ENCODE results near the gene KCNIP4. TPM values are rescaled to one million over a fixed set of nuclear protein-coding genes. Genes with fewer than 3 reads are reported as not detected.

The KCNIP4 gene
- total and polyA plus RNA-seq, 4 donors, result 12.5 to 74.2 (median 54.5) TPM

DNA sequence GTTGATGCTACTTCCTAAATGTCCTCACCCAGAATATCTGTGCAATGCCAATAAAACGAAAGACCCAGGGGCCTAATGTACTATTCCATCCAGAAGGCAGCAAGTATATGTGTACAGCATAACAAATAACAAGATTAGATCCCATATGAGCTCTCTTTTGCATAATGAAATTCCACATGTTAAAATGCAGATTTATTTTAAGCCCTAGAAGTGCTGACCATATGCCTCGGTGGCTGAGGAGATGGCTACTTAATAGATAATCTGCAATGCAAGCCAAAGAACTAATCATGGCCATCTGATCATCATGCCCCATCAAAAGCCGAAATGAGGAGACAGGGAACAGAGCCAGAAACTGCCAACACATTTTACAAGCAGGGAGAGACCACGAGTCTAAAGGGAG, 293.5 kb downstream of the KCNIP4 start:
- DNase-seq (ENCODE audit: low read depth in 4 of 6, low spot score in 6 of 6), result peak in 4 of 6 donors; percentile 4 to 83 (median 36)
- WGBS (ENCODE audit: insufficient coverage), result 25% methylated on average over 1 of the region's 4 CpGs

DNA sequence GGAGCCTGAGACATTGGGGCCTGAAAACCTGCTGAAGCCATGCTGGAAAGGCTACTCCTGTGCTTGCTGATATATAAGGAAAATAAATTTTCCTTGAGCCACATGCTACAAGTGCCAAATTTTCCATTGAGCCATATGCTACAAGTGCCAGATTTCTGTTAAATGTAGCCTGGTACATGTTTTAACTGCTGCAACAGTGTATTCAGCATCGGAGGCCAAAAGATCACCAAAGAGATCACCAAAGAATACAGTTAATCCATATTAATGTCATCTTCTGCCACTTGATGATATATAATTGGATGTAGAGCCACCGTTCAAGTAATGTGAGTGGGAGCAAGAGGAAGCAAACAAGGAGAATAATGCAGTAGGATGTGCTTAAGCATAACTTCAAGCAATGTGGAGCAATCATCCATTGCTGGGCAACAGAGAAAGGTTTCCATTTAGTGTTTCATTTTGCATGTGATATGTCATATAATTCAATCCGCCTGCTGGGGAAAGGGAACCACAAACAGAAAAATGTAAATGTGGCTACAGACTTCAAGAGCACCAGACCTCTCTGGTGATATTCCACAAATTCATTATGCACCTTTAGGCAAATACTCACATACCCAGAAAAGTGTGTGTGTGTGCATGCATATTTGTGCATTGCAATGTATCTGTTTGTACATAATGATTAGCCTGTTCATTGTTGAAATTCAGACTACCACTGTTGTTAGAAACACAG, 295.9 kb downstream of the KCNIP4 start:
- H3K36me3 ChIP-seq (ENCODE audit: control insufficient read depth, insufficient read depth, low read length), result no peaks in the 10 kb centered on the region
- no peaks in the 10 kb centered on the region for H3K4me1 ChIP-seq (ENCODE audit: control insufficient read depth, insufficient read depth, low read length)
- no peak for DNase-seq (ENCODE audit: low read depth in 4 of 6, low spot score in 6 of 6)
- H3K27ac ChIP-seq (ENCODE audit: low read depth, low read length), result no peak overlapping the region
- H3K4me3 ChIP-seq (ENCODE audit: low read depth, low read length), result no peak overlapping the region
- no CpG with 5 or more reads among the region's 3 CpGs for WGBS (ENCODE audit: insufficient coverage)
- no peaks in the 10 kb centered on the region for H3K9me3 ChIP-seq (ENCODE audit: control insufficient read depth, insufficient read depth, low read length)
- H3K27me3 ChIP-seq (ENCODE audit: control insufficient read depth, insufficient read depth, low read length), result no peaks in the 10 kb centered on the region

More for the DNA sequence above, 293.5 kb downstream of the KCNIP4 start:
- H3K27ac ChIP-seq (ENCODE audit: low read depth, low read length), result no peak overlapping the region
- no peaks in the 10 kb centered on the region for H3K27me3 ChIP-seq (ENCODE audit: control insufficient read depth, insufficient read depth, low read length)
- no peaks in the 10 kb centered on the region for H3K36me3 ChIP-seq (ENCODE audit: control insufficient read depth, insufficient read depth, low read length)
- no peaks in the 10 kb centered on the region for H3K4me1 ChIP-seq (ENCODE audit: control insufficient read depth, insufficient read depth, low read length)
- H3K9me3 ChIP-seq (ENCODE audit: control insufficient read depth, insufficient read depth, low read length), result no peaks in the 10 kb centered on the region
- H3K4me3 ChIP-seq (ENCODE audit: low read depth, low read length), result no peak overlapping the region

GRCh38 chr4:21649391-21650090, 299.0 kb downstream of the KCNIP4 start:
- Histone ChIP-seq H3K36me3 (ENCODE audit: control insufficient read depth, insufficient read depth, low read length) (no peaks in the 10 kb centered on the region), H3K4me1 (ENCODE audit: control insufficient read depth, insufficient read depth, low read length) (no peaks in the 10 kb centered on the region)

DNA sequence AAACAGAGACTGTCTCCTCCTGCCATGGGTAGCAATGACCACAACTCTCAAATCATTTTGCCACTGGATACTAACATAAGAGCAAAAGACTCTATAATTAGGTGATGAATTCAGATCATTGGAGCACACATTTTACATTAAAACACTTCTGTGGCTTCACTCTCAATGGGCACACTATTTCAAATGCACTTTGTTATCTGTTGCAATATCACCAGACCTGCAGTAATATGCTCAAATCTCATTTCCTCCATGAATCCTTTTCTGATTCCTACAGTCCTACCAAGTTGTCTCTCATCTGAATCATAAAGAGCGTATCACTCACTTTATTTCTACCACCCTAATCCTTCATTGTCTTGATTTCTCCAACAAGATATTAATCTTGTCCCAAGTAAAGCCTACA, 302.8 kb downstream of the KCNIP4 start:
- no peaks in the 10 kb centered on the region for H3K27me3 ChIP-seq (ENCODE audit: control insufficient read depth, insufficient read depth, low read length)
- H3K36me3 ChIP-seq (ENCODE audit: control insufficient read depth, insufficient read depth, low read length), result no peaks in the 10 kb centered on the region
- 100% methylated on average over 1 of the region's 1 CpG for WGBS (ENCODE audit: insufficient coverage)
- no peak overlapping the region for H3K4me3 ChIP-seq (ENCODE audit: low read depth, low read length)
- H3K9me3 ChIP-seq (ENCODE audit: control insufficient read depth, insufficient read depth, low read length), result no peaks in the 10 kb centered on the region
- DNase-seq (ENCODE audit: low read depth in 4 of 6, low spot score in 6 of 6), result no peak
- H3K27ac ChIP-seq (ENCODE audit: low read depth, low read length), result no peak overlapping the region
- no peaks in the 10 kb centered on the region for H3K4me1 ChIP-seq (ENCODE audit: control insufficient read depth, insufficient read depth, low read length)

More at GRCh38 chr4:21649391-21650090, 299.0 kb downstream of the KCNIP4 start:
- DNase-seq (ENCODE audit: low read depth in 4 of 6, low spot score in 6 of 6), result peak in 3 of 6 donors; percentile 17 to 64 (median 32)
- WGBS (ENCODE audit: insufficient coverage), result no CpG with 5 or more reads among the region's 2 CpGs
- Histone ChIP-seq H3K9me3 (ENCODE audit: control insufficient read depth, insufficient read depth, low read length) (no peaks in the 10 kb centered on the region), H3K27me3 (ENCODE audit: control insufficient read depth, insufficient read depth, low read length) (no peaks in the 10 kb centered on the region), H3K27ac (ENCODE audit: low read depth, low read length) (no peak overlapping the region), H3K4me3 (ENCODE audit: low read depth, low read length) (no peak overlapping the region)

DNA sequence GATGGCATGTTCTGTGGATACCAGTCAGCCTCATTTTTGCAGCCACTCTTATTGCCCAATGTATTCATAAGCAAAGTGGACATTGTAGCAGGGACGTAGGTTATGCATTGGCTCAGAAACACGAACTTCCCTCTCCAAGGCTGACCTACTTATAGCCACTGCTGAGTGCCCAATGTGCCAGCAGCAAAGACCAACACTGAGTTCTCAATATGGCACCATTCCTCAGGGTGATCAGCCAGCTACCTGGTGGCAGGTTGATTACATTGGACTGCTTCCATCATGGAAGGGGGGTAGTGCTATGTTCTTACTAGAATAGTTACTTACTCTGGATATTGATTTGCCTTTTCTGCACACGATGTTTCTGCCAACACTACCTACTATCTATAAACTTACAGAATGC, 306.9 kb downstream of the KCNIP4 start:
- 83% methylated on average over 2 of the region's 3 CpGs for WGBS (ENCODE audit: insufficient coverage)
- H3K27me3 ChIP-seq (ENCODE audit: control insufficient read depth, insufficient read depth, low read length), result no peaks in the 10 kb centered on the region
- no peaks in the 10 kb centered on the region for H3K4me1 ChIP-seq (ENCODE audit: control insufficient read depth, insufficient read depth, low read length)
- no peak overlapping the region for H3K4me3 ChIP-seq (ENCODE audit: low read depth, low read length)
- no peak overlapping the region for H3K27ac ChIP-seq (ENCODE audit: low read depth, low read length)
- no peaks in the 10 kb centered on the region for H3K36me3 ChIP-seq (ENCODE audit: control insufficient read depth, insufficient read depth, low read length)
- DNase-seq (ENCODE audit: low read depth in 4 of 6, low spot score in 6 of 6), result no peak
- H3K9me3 ChIP-seq (ENCODE audit: control insufficient read depth, insufficient read depth, low read length), result no peaks in the 10 kb centered on the region

- Histone ChIP-seq H3K36me3 (ENCODE audit: control insufficient read depth, insufficient read depth, low read length) (no peaks in the 10 kb centered on the region), H3K27ac (ENCODE audit: low read depth, low read length) (no peak overlapping the region), H3K27me3 (ENCODE audit: control insufficient read depth, insufficient read depth, low read length) (no peaks in the 10 kb centered on the region), H3K4me1 (ENCODE audit: control insufficient read depth, insufficient read depth, low read length) (no peaks in the 10 kb centered on the region), H3K4me3 (ENCODE audit: low read depth, low read length) (no peak overlapping the region), H3K9me3 (ENCODE audit: control insufficient read depth, insufficient read depth, low read length) (no peaks in the 10 kb centered on the region)
- no CpG with 5 or more reads among the region's 1 CpG for WGBS (ENCODE audit: insufficient coverage)
- DNase-seq (ENCODE audit: low read depth in 4 of 6, low spot score in 6 of 6), result peak in 1 of 6 donors; percentile 59
These were observed 310.3 kb downstream of the KCNIP4 start for GRCh38 chr4:21638171-21638725.

GRCh38 chr4:21628916-21629610, 319.5 kb downstream of the KCNIP4 start:
- H3K4me1 ChIP-seq (ENCODE audit: control insufficient read depth, insufficient read depth, low read length), result no peaks in the 10 kb centered on the region
- H3K27ac ChIP-seq (ENCODE audit: low read depth, low read length), result no peak overlapping the region
- no peaks in the 10 kb centered on the region for H3K9me3 ChIP-seq (ENCODE audit: control insufficient read depth, insufficient read depth, low read length)
- H3K4me3 ChIP-seq (ENCODE audit: low read depth, low read length), result no peak overlapping the region
- no peaks in the 10 kb centered on the region for H3K27me3 ChIP-seq (ENCODE audit: control insufficient read depth, insufficient read depth, low read length)
- WGBS (ENCODE audit: insufficient coverage), result 40% methylated on average over 1 of the region's 2 CpGs
- DNase-seq (ENCODE audit: low read depth in 4 of 6, low spot score in 6 of 6), result peak in 3 of 6 donors; percentile 29 to 94 (median 31)
- no peaks in the 10 kb centered on the region for H3K36me3 ChIP-seq (ENCODE audit: control insufficient read depth, insufficient read depth, low read length)

GRCh38 chr4:21628116-21628670, 320.4 kb downstream of the KCNIP4 start:
- Histone ChIP-seq H3K4me3 (ENCODE audit: low read depth, low read length) (no peak overlapping the region), H3K4me1 (ENCODE audit: control insufficient read depth, insufficient read depth, low read length) (no peaks in the 10 kb centered on the region), H3K27me3 (ENCODE audit: control insufficient read depth, insufficient read depth, low read length) (no peaks in the 10 kb centered on the region), H3K27ac (ENCODE audit: low read depth, low read length) (no peak overlapping the region), H3K9me3 (ENCODE audit: control insufficient read depth, insufficient read depth, low read length) (no peaks in the 10 kb centered on the region), H3K36me3 (ENCODE audit: control insufficient read depth, insufficient read depth, low read length) (no peaks in the 10 kb centered on the region)
- DNase-seq (ENCODE audit: low read depth in 4 of 6, low spot score in 6 of 6), result peak in 1 of 6 donors; percentile 69
- WGBS (ENCODE audit: insufficient coverage), result 100% methylated on average over 1 of the region's 4 CpGs

- DNase-seq (ENCODE audit: low read depth in 4 of 6, low spot score in 6 of 6), result no peak
- Histone ChIP-seq H3K27me3 (ENCODE audit: control insufficient read depth, insufficient read depth, low read length) (no peaks in the 10 kb centered on the region), H3K36me3 (ENCODE audit: control insufficient read depth, insufficient read depth, low read length) (no peaks in the 10 kb centered on the region), H3K27ac (ENCODE audit: low read depth, low read length) (no peak overlapping the region), H3K4me3 (ENCODE audit: low read depth, low read length) (no peak overlapping the region), H3K9me3 (ENCODE audit: control insufficient read depth, insufficient read depth, low read length) (no peaks in the 10 kb centered on the region), H3K4me1 (ENCODE audit: control insufficient read depth, insufficient read depth, low read length) (no peaks in the 10 kb centered on the region)
- WGBS (ENCODE audit: insufficient coverage), result no CpG with 5 or more reads among the region's 1 CpG
These were observed 323.1 kb downstream of the KCNIP4 start for GRCh38 chr4:21625447-21625846.

Data from spinal cord (tissue), 10 donors.